Transverse colon (tissue), 4 donors: ENCODE data around the gene PMM1.

Experiments
- CTCF ChIP-seq, 5 experiments: fragments of 200-600 bp in 3 of 5; fragments of 450-650 bp in 2 of 5; sonication (generic) in 3 of 5; IDR thresholded peaks; 1 replicate in 2 of 5; 2 replicates in 3 of 5; pipeline ENCODE4 v1.5.1; 2016 to 2017; ENCODE audit warnings: antibody characterized with exemption in 5 of 5, inconsistent platforms in 3 of 5, mild to moderate bottlenecking in 2 of 5, moderate library complexity in 1 of 5
- EP300 ChIP-seq: sonication (generic); formaldehyde crosslinking; IDR thresholded peaks from one replicate; pipeline ENCODE4 v1.6.1; 2017; ENCODE audit warnings: antibody characterized with exemption, low read depth
- POLR2AphosphoS5 ChIP-seq, 3 donors: sonication (generic); formaldehyde crosslinking; IDR thresholded peaks; one replicate each; pipeline ENCODE4 v1.6.1; 2016; ENCODE audit warnings: antibody characterized with exemption in 3 of 3

DNA sequence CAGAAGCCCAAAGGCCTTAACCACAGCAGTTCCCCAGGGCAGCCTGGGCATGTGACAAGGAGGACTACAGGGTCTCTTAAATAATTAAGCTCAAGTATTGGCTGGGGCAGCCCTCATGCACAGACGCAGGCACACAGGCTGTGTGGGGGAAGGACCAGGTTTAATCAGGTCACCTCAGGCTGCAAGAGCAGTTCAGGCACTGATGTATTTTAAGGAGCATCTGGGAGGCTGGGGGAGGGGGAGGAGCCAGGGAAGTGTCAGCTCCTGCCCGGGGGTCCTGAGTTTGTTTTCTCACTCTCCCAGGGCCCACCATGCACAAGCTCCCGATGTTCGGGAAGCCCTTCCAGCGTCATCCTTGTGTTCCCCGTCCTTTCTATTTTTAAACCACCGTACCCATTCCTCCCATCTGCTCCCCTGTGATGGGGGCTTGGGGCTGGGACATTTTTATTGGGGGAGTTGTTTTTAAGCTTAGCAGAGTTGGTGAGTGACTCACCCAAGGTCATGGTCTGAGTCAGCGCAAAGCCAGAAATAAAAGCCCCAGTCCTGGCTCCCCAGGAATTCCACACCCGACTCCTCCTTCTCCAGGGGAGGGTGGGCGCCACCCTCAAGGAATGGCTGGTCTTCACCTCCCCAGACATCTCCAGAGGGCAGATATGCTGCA lies 26.5 kb downstream of the PMM1 start:
- TF ChIP-seq CTCF (IDR thresholded peaks at IDR 0.05) (no peak), POLR2AphosphoS5 (IDR thresholded peaks at IDR 0.05) (no peak), EP300 (no peak)
